PC-9 (cell line): Measurements from ENCODE around the gene ISOC2. TPM values are rescaled to one million over a fixed set of nuclear protein-coding genes. Genes with fewer than 3 reads are reported as not detected.

ENCODE experiments used
- BruUV-seq: library from RNA; stranded (reverse); fragments of 400-500 nt; replicated peaks from 2 replicates; lab custom pipeline; 2021; lab: Mats Ljungman, UMichigan
- CTCF ChIA-PET: fragments of 300-600 bp; sonication (Branson Sonifier 250); formaldehyde crosslinking; loops from one replicate; lab custom pipeline; 2022; ENCODE audit warnings: antibody characterized with exemption; lab: Charles Lee
- POLR2A ChIA-PET: fragments of 300-600 bp; sonication (Branson Sonifier 250); formaldehyde crosslinking; loops from one replicate; lab custom pipeline; 2022; ENCODE audit warnings: antibody characterized with exemption; ENCODE audit not compliant: unreplicated experiment; lab: Charles Lee
- DNase-seq, 2 experiments: peaks; one replicate each; pipeline versions ENCODE4 v3.0.0 to v3.0.0-alpha.2; 2015 to 2022; ENCODE audit warnings: mixed read lengths in 1 of 2
- H2AFZ ChIP-seq: fragments of 200-600 bp; sonication (generic); 2 replicates; pipeline ENCODE4 v1.8.1; 2017; ENCODE audit warnings: antibody characterized with exemption
- H3F3A ChIP-seq: fragments of 200-600 bp; sonication (generic); 2 replicates; pipeline ENCODE4 v1.8.1; 2017; ENCODE audit warnings: antibody characterized with exemption, mild to moderate bottlenecking, low read depth; ENCODE audit not compliant: insufficient read depth
- H3K27ac ChIP-seq: fragments of 200-600 bp; sonication (generic); 2 replicates; pipeline ENCODE4 v1.6.1; 2016; ENCODE audit warnings: mixed run types
- H3K27me3 ChIP-seq: fragments of 200-600 bp; sonication (generic); 2 replicates; pipeline ENCODE4 v1.6.1; 2016; ENCODE audit warnings: low read depth, mixed run types; ENCODE audit not compliant: insufficient read depth
- H3K36me3 ChIP-seq: fragments of 200-600 bp; sonication (generic); 2 replicates; pipeline ENCODE4 v1.6.1; 2016; ENCODE audit warnings: low read depth, mixed run types
- H3K4me1 ChIP-seq: fragments of 200-600 bp; sonication (generic); replicated peaks from 2 replicates; pipeline ENCODE4 v1.6.1; 2016; ENCODE audit warnings: mixed run types; ENCODE audit not compliant: insufficient read depth
- H3K4me2 ChIP-seq: fragments of 200-600 bp; sonication (generic); 2 replicates; pipeline ENCODE4 v1.6.1; 2017; ENCODE audit warnings: mixed run types
- H3K4me3 ChIP-seq: fragments of 200-600 bp; sonication (generic); 2 replicates; pipeline ENCODE4 v1.6.1; 2016; ENCODE audit warnings: mixed run types
- H3K79me2 ChIP-seq: fragments of 200-600 bp; sonication (generic); 2 replicates; pipeline ENCODE4 v1.6.1; 2017; ENCODE audit warnings: low read depth, mixed run types
- H3K9me2 ChIP-seq: fragments of 200-600 bp; sonication (generic); 2 replicates; pipeline ENCODE4 v1.8.1; 2017; ENCODE audit warnings: mild to moderate bottlenecking; ENCODE audit not compliant: insufficient read depth
- H3K9me3 ChIP-seq: fragments of 200-600 bp; sonication (generic); 2 replicates; pipeline ENCODE4 v1.8.1; 2016; ENCODE audit warnings: low read depth; ENCODE audit not compliant: insufficient read depth
- H4K20me1 ChIP-seq: fragments of 200-600 bp; sonication (generic); 2 replicates; pipeline ENCODE4 v1.8.1; 2017; ENCODE audit not compliant: insufficient read depth
- EZH2 ChIP-seq: fragments of 200-600 bp; sonication (generic); IDR thresholded peaks from 2 replicates; pipeline ENCODE4 v1.8.0; 2017; ENCODE audit warnings: antibody characterized with exemption, low read depth
- intact Hi-C: fragments of 100-400 bp; cut with micrococcal nuclease; formaldehyde crosslinking; loops from one replicate; pipeline ENCODE4 v1.10.0; 2022; ENCODE audit not compliant: unreplicated experiment
- total RNA-seq: library from RNA; stranded (reverse); gene quantifications from 2 replicates; pipeline ENCODE4 v1.2.3, GENCODE V29; 2021
- TF ChIP-seq, protein P1 (sequence below): fragments of 200-600 bp; sonication (generic); conservative IDR thresholded peaks from 2 replicates; pipeline ENCODE4 v1.6.1; 2017; ENCODE audit warnings: mixed run types, antibody characterized with exemption, mild to moderate bottlenecking, moderate library complexity

The ISOC2 gene
- total RNA-seq, 1 experiment from 2014 or later, result 92.4 TPM

DNA sequence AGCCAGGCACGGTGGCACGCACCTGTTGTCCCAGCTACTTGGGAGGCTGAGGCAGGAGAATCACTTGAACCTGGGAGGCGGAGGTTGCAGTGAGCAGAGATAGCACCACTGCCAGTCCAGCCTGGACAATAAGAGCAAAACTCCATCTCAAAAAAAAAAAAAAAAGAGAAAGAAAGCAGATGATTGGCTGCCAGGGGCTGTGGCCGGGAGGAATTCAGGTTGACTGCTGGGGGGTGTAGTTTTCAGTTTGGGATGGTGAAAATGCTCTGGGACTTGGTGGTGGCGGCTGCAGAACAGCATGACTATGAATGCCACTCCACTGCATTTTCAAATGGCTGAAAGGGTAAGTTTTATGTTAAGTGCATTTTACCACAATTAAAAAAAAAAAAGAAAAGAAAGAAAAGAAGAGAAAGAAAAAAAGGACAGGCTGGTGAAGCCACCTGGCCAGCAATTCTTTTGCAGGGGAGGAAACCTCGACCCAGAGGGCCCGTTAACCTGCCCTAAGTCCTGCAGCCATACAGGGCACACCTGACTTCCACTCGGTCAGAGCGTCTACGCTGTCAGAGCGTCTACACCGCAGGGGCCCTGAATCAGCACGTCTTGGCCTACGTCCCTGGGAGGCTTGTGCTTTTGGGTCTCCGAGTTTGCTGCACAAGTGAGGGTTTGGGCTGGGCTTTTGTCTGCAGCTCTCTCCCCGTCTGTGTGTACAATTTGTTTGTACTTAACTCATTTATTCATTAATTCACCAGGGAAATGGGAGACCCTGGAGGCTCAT, 3.6 kb downstream of the ISOC2 start:
- Histone ChIP-seq H4K20me1 (peaks cover 35% of the 10 kb centered on the region), H3K27ac (no peak overlapping the region), H3K4me1 (peaks cover 12% of the 10 kb centered on the region), H3K79me2 (peaks cover 18% of the 10 kb centered on the region; the same call in 1 of the 2 replicates), H3K9me3 (no peaks in the 10 kb centered on the region), H3F3A (peaks cover 34% of the 10 kb centered on the region; the same call in 1 of the 2 replicates), H2AFZ (no peak overlapping the region), H3K4me3 (no peak overlapping the region), H3K9me2 (no peaks in the 10 kb centered on the region), H3K36me3 (no peaks in the 10 kb centered on the region), H3K27me3 (no peaks in the 10 kb centered on the region), H3K4me2 (no peak overlapping the region)
- ChIA-PET CTCF (interaction anchor here (0.7 to 1.2 kb wide), 2 partner anchors 17 to 1051 kb away, joined by 5 to 6 read pairs; no protein-coding TSS in a partner anchor), POLR2A (no interaction called here)
- intact Hi-C loops, result no loop called here
- TF ChIP-seq, protein P1, sequence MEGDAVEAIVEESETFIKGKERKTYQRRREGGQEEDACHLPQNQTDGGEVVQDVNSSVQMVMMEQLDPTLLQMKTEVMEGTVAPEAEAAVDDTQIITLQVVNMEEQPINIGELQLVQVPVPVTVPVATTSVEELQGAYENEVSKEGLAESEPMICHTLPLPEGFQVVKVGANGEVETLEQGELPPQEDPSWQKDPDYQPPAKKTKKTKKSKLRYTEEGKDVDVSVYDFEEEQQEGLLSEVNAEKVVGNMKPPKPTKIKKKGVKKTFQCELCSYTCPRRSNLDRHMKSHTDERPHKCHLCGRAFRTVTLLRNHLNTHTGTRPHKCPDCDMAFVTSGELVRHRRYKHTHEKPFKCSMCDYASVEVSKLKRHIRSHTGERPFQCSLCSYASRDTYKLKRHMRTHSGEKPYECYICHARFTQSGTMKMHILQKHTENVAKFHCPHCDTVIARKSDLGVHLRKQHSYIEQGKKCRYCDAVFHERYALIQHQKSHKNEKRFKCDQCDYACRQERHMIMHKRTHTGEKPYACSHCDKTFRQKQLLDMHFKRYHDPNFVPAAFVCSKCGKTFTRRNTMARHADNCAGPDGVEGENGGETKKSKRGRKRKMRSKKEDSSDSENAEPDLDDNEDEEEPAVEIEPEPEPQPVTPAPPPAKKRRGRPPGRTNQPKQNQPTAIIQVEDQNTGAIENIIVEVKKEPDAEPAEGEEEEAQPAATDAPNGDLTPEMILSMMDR, result no peak
- TF ChIP-seq EZH2, result no peak
- BruUV-seq, result no TSS peak
- DNase-seq, result no peak

GRCh38 chr19:55456347-55456746, 5.1 kb downstream of the ISOC2 start:
- no peak overlapping the region for H2AFZ ChIP-seq
- H3K27ac ChIP-seq, result no peak overlapping the region
- ChIA-PET POLR2A (no interaction called here), CTCF (no interaction called here)
- H3K9me3 ChIP-seq, result no peaks in the 10 kb centered on the region
- TF ChIP-seq, protein P1, result no peak
- no peak for TF ChIP-seq EZH2
- intact Hi-C loops, result no loop called here
- no peak overlapping the region for H3K4me3 ChIP-seq
- no peak for DNase-seq
- H3K9me2 ChIP-seq, result no peaks in the 10 kb centered on the region
- peaks cover 9% of the 10 kb centered on the region for H3K4me1 ChIP-seq
- peaks cover 18% of the 10 kb centered on the region; the same call in 1 of the 2 replicates for H3K79me2 ChIP-seq
- peaks cover 35% of the 10 kb centered on the region for H4K20me1 ChIP-seq
- peaks cover 30% of the 10 kb centered on the region; the same call in 1 of the 2 replicates for H3F3A ChIP-seq
- no peaks in the 10 kb centered on the region for H3K27me3 ChIP-seq
- no peak overlapping the region for H3K4me2 ChIP-seq
- BruUV-seq, result no TSS peak
- H3K36me3 ChIP-seq, result no peaks in the 10 kb centered on the region

- Histone ChIP-seq H3K9me3 (no peaks in the 10 kb centered on the region), H3F3A (peaks cover 29% of the 10 kb centered on the region; the same call in 1 of the 2 replicates), H2AFZ (no peak overlapping the region), H3K4me2 (no peak overlapping the region), H3K4me3 (no peak overlapping the region), H4K20me1 (peaks cover 34% of the 10 kb centered on the region), H3K27ac (no peak overlapping the region), H3K4me1 (peaks cover 7% of the 10 kb centered on the region), H3K27me3 (no peaks in the 10 kb centered on the region), H3K9me2 (no peaks in the 10 kb centered on the region), H3K79me2 (peaks cover 14% of the 10 kb centered on the region; the same call in 1 of the 2 replicates), H3K36me3 (no peaks in the 10 kb centered on the region)
- intact Hi-C loops, result no loop called here
- BruUV-seq, result no TSS peak
- TF ChIP-seq, protein P1, result no peak
- no peak for TF ChIP-seq EZH2
- DNase-seq, result no peak
- ChIA-PET CTCF (no interaction called here), POLR2A (no interaction called here)
These were observed 5.7 kb downstream of the ISOC2 start for GRCh38 chr19:55455576-55456235.
